Suprapubic skin (tissue), 4 donors: ENCODE results near the gene PHF21A.

Experiments used
- EP300 ChIP-seq: sonication (generic); formaldehyde crosslinking; IDR thresholded peaks from one replicate; pipeline ENCODE4 v1.6.1; 2017; ENCODE audit warnings: antibody characterized with exemption
- POLR2A ChIP-seq, 2 donors: fragments of 450-650 bp; IDR thresholded peaks; one replicate each; pipeline ENCODE4 v1.6.1; 2017; ENCODE audit warnings: antibody characterized with exemption in 2 of 2, mild to moderate bottlenecking in 2 of 2, moderate library complexity in 2 of 2
- POLR2AphosphoS5 ChIP-seq, 3 donors: sonication (generic); formaldehyde crosslinking; IDR thresholded peaks; one replicate each; pipeline ENCODE4 v1.6.1; 2017; ENCODE audit warnings: antibody characterized with exemption in 3 of 3
- TF ChIP-seq, protein P1 (sequence below), 2 donors: fragments of 200-600 bp in 1 of 2; fragments of 450-650 bp in 1 of 2; sonication (generic) in 1 of 2; IDR thresholded peaks; one replicate each; pipeline ENCODE4 v1.5.1; 2016 to 2019; ENCODE audit warnings: antibody characterized with exemption in 2 of 2, mild to moderate bottlenecking in 1 of 2, moderate library complexity in 1 of 2

DNA sequence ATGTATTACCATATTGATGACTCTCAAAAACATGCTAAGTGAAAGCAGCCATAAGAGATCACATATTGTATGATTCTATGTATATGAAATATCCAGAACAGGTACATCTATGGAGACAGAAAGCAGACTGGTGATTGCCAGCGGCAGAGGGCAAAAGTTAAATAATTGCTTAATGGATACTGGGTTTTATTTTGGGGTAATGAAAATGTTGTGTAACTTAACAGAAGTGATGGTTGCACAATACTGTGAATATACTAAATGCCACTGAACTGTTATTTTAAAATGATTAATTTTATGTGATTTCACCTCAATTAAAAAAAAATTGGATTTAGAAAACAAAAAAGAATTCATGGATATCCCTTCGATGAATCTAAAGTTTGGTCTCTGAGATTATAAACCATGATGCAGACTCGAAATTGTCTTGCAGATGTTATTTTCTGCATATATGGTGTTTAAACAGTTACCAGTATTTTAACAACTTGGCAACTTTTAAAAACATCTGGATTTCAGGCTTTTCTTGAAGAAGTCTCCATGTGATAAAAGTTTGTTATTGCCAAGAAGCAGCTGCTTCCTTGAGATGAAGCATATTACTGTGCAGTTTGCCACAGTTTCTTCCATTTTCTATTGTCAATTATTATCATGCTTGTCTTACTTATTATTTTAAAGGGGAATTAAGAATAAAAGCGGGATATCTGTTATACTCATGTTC lies 160.7 kb downstream of the PHF21A start:
- TF ChIP-seq, protein P1, sequence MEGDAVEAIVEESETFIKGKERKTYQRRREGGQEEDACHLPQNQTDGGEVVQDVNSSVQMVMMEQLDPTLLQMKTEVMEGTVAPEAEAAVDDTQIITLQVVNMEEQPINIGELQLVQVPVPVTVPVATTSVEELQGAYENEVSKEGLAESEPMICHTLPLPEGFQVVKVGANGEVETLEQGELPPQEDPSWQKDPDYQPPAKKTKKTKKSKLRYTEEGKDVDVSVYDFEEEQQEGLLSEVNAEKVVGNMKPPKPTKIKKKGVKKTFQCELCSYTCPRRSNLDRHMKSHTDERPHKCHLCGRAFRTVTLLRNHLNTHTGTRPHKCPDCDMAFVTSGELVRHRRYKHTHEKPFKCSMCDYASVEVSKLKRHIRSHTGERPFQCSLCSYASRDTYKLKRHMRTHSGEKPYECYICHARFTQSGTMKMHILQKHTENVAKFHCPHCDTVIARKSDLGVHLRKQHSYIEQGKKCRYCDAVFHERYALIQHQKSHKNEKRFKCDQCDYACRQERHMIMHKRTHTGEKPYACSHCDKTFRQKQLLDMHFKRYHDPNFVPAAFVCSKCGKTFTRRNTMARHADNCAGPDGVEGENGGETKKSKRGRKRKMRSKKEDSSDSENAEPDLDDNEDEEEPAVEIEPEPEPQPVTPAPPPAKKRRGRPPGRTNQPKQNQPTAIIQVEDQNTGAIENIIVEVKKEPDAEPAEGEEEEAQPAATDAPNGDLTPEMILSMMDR (IDR thresholded peaks at IDR 0.05), result no peak
- TF ChIP-seq EP300 (no peak), POLR2A (IDR thresholded peaks at IDR 0.05) (no peak), POLR2AphosphoS5 (IDR thresholded peaks at IDR 0.05) (no peak)
